GM18505 (cell line): ENCODE data around the gene MESD.

Experiments used
- ATAC-seq: cut with Tn5 transposase; IDR thresholded peaks from one replicate; pipeline ENCODE4 v1.9.1; 2021; ENCODE audit not compliant: unreplicated experiment
- POLR2A ChIP-seq: IDR thresholded peaks from 4 replicates; pipeline ENCODE4 v1.6.1; 2011; ENCODE audit warnings: borderline replicate concordance; ENCODE audit not compliant: insufficient read depth, insufficient read length; ENCODE audit errors: extremely low read depth

Gene MESD

GRCh38 chr15:80989518-80990478 lies at the start of gene MESD:
Gene MESD (minus strand): TSS chr15:80989819. CDS start chr15:80989791, 28 bp downstream.
- peak; percentile 95 for ATAC-seq

GRCh38 chr15:81038975-81039607 lies 49.5 kb upstream of the MESD start:
- ATAC-seq = no peak
- TF ChIP-seq POLR2A = no peak

More at GRCh38 chr15:80989518-80990478, at the start of gene MESD:
- peak; percentile 96 for TF ChIP-seq POLR2A

GRCh38 chr15:81037952-81038743 lies 48.5 kb upstream of the MESD start:
- ATAC-seq = no peak
- TF ChIP-seq POLR2A = no peak

- no peak for TF ChIP-seq POLR2A
- no peak for ATAC-seq
Measured at GRCh38 chr15:81033508-81033907, 43.9 kb upstream of the MESD start.

- ATAC-seq = no peak
- no peak for TF ChIP-seq POLR2A
Measured at GRCh38 chr15:81032818-81033217, 43.2 kb upstream of the MESD start.

GRCh38 chr15:81032355-81032754 lies 42.7 kb upstream of the MESD start:
- no peak for ATAC-seq
- no peak for TF ChIP-seq POLR2A

GRCh38 chr15:81031203-81031602 lies 41.6 kb upstream of the MESD start:
- TF ChIP-seq POLR2A = no peak
- ATAC-seq = no peak

GRCh38 chr15:81030301-81030750 lies 40.7 kb upstream of the MESD start:
- TF ChIP-seq POLR2A = no peak
- ATAC-seq = no peak

- ATAC-seq = no peak
- TF ChIP-seq POLR2A = no peak
Measured at GRCh38 chr15:81029414-81030300, 40.0 kb upstream of the MESD start.

- no peak for ATAC-seq
- TF ChIP-seq POLR2A = no peak
Measured at GRCh38 chr15:81026836-81027599, 37.4 kb upstream of the MESD start.

- TF ChIP-seq POLR2A = no peak
- no peak for ATAC-seq
Measured at GRCh38 chr15:81025721-81026370, 36.2 kb upstream of the MESD start.
